GM23338 (cell line): Measurements from ENCODE around the gene ATP10B.

Experiments used
- CREB1 ChIP-seq: fragments of 250-450 bp; sonication (Bioruptor Pico); IDR thresholded peaks from 2 replicates; pipeline ENCODE4 v1.5.0; 2020; ENCODE audit warnings: low read depth, mild to moderate bottlenecking, moderate library complexity
- EZH2 ChIP-seq: fragments of 200-600 bp; sonication (generic); IDR thresholded peaks from one replicate; pipeline ENCODE4 v1.8.0; 2017; ENCODE audit warnings: antibody characterized with exemption, mild to moderate bottlenecking, low read depth; ENCODE audit not compliant: unreplicated experiment
- EZH2phosphoT487 ChIP-seq: fragments of 200-600 bp; sonication (generic); IDR thresholded peaks from one replicate; pipeline ENCODE4 v1.8.1; 2018; ENCODE audit warnings: antibody characterized with exemption; ENCODE audit not compliant: unreplicated experiment
- JUNB ChIP-seq: IDR thresholded peaks from one replicate; pipeline ENCODE4 v1.6.1; 2016; ENCODE audit warnings: antibody characterized with exemption; ENCODE audit not compliant: unreplicated experiment
- POLR2AphosphoS5 ChIP-seq: IDR thresholded peaks from 2 replicates; pipeline ENCODE4 v1.6.1; 2016; ENCODE audit warnings: antibody characterized with exemption, low read depth
- TF ChIP-seq, protein P1 (sequence below), 2 experiments: fragments of 200-600 bp in 1 of 2; sonication (generic) in 1 of 2; conservative IDR thresholded peaks; 2 replicates each; pipeline versions ENCODE4 v1.5.1 to v1.6.1; 2016 to 2017; ENCODE audit warnings: antibody characterized with exemption in 2 of 2, low read depth in 2 of 2, mild to moderate bottlenecking in 2 of 2, moderate library complexity in 1 of 2
- TF ChIP-seq, protein P2 (sequence below): IDR thresholded peaks from one replicate; pipeline ENCODE4 v1.6.1; 2018; ENCODE audit warnings: antibody characterized with exemption; ENCODE audit not compliant: unreplicated experiment

GRCh38 chr5:160605266-160605665 is 246.7 kb downstream of the ATP10B start:
- TF ChIP-seq POLR2AphosphoS5 (no peak), JUNB (no peak), EZH2 (no peak), CREB1 (no peak), EZH2phosphoT487 (no peak)
- TF ChIP-seq, protein P1, sequence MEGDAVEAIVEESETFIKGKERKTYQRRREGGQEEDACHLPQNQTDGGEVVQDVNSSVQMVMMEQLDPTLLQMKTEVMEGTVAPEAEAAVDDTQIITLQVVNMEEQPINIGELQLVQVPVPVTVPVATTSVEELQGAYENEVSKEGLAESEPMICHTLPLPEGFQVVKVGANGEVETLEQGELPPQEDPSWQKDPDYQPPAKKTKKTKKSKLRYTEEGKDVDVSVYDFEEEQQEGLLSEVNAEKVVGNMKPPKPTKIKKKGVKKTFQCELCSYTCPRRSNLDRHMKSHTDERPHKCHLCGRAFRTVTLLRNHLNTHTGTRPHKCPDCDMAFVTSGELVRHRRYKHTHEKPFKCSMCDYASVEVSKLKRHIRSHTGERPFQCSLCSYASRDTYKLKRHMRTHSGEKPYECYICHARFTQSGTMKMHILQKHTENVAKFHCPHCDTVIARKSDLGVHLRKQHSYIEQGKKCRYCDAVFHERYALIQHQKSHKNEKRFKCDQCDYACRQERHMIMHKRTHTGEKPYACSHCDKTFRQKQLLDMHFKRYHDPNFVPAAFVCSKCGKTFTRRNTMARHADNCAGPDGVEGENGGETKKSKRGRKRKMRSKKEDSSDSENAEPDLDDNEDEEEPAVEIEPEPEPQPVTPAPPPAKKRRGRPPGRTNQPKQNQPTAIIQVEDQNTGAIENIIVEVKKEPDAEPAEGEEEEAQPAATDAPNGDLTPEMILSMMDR (conservative IDR thresholded peaks at IDR 0.05; ENCODE audit: low read depth in 2 of 2): no peak
- TF ChIP-seq, protein P2, sequence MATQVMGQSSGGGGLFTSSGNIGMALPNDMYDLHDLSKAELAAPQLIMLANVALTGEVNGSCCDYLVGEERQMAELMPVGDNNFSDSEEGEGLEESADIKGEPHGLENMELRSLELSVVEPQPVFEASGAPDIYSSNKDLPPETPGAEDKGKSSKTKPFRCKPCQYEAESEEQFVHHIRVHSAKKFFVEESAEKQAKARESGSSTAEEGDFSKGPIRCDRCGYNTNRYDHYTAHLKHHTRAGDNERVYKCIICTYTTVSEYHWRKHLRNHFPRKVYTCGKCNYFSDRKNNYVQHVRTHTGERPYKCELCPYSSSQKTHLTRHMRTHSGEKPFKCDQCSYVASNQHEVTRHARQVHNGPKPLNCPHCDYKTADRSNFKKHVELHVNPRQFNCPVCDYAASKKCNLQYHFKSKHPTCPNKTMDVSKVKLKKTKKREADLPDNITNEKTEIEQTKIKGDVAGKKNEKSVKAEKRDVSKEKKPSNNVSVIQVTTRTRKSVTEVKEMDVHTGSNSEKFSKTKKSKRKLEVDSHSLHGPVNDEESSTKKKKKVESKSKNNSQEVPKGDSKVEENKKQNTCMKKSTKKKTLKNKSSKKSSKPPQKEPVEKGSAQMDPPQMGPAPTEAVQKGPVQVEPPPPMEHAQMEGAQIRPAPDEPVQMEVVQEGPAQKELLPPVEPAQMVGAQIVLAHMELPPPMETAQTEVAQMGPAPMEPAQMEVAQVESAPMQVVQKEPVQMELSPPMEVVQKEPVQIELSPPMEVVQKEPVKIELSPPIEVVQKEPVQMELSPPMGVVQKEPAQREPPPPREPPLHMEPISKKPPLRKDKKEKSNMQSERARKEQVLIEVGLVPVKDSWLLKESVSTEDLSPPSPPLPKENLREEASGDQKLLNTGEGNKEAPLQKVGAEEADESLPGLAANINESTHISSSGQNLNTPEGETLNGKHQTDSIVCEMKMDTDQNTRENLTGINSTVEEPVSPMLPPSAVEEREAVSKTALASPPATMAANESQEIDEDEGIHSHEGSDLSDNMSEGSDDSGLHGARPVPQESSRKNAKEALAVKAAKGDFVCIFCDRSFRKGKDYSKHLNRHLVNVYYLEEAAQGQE: no peak
